NCI-H510A treated with DMSO at 0.1 percent for 48 hours (cell line): ENCODE data around the gene TMEM123.

Experiments used
- DNase-seq: peaks from one replicate; lab custom pipeline; 2025; lab: John Stamatoyannopoulos, UW

TMEM123 gene

GRCh38 chr11:102422817-102423712, 29.5 kb downstream of the TMEM123 start:
- DNase-seq: no peak

- peak; percentile 70 for DNase-seq
Observed at GRCh38 chr11:102421261-102421660, 31.3 kb downstream of the TMEM123 start.

GRCh38 chr11:102420547-102420946, 32.0 kb downstream of the TMEM123 start:
- no peak for DNase-seq

- DNase-seq: no peak
Observed at GRCh38 chr11:102419181-102419580, 33.4 kb downstream of the TMEM123 start.

GRCh38 chr11:102416976-102417375, 35.6 kb downstream of the TMEM123 start:
- no peak for DNase-seq

- no peak for DNase-seq
Observed at GRCh38 chr11:102415304-102415916, 37.2 kb downstream of the TMEM123 start.

- peak; percentile 84 for DNase-seq
Observed at GRCh38 chr11:102414559-102414958, 38.0 kb downstream of the TMEM123 start.

GRCh38 chr11:102413497-102413896, 39.1 kb downstream of the TMEM123 start:
- DNase-seq: no peak

- DNase-seq: no peak
Observed at GRCh38 chr11:102411142-102411541, 41.4 kb downstream of the TMEM123 start.

- DNase-seq: no peak
Observed at GRCh38 chr11:102410382-102410784, 42.2 kb downstream of the TMEM123 start.

GRCh38 chr11:102408339-102408738, 44.2 kb downstream of the TMEM123 start:
- no peak for DNase-seq

- no peak for DNase-seq
Observed at GRCh38 chr11:102407901-102408300, 44.7 kb downstream of the TMEM123 start.

GRCh38 chr11:102406099-102406498, 46.5 kb downstream of the TMEM123 start:
- DNase-seq: no peak

GRCh38 chr11:102405501-102405900, 47.1 kb downstream of the TMEM123 start:
- DNase-seq: no peak

- DNase-seq: no peak
Observed at GRCh38 chr11:102402548-102402947, 50.0 kb downstream of the TMEM123 start.

GRCh38 chr11:102401905-102402304, 50.7 kb downstream of the TMEM123 start:
- DNase-seq: no peak

GRCh38 chr11:102400603-102401002, 52.0 kb downstream of the TMEM123 start:
- no peak for DNase-seq

GRCh38 chr11:102399189-102399588, 53.4 kb downstream of the TMEM123 start:
- DNase-seq: no peak

- no peak for DNase-seq
Observed at GRCh38 chr11:102398297-102398696, 54.3 kb downstream of the TMEM123 start.

GRCh38 chr11:102396708-102397563, 55.6 kb downstream of the TMEM123 start:
- DNase-seq: no peak

GRCh38 chr11:102395720-102396393, 56.7 kb downstream of the TMEM123 start:
- no peak for DNase-seq

- no peak for DNase-seq
Observed at GRCh38 chr11:102393272-102393730, 59.3 kb downstream of the TMEM123 start.
